Gastrocnemius medialis (tissue), 4 donors: ENCODE measurements around the gene ENOX1.

Source experiments
- POLR2A ChIP-seq, 2 donors: fragments of 450-650 bp; IDR thresholded peaks; one replicate each; pipeline ENCODE4 v1.6.1; 2017; ENCODE audit warnings: antibody characterized with exemption in 2 of 2, mild to moderate bottlenecking in 2 of 2, moderate library complexity in 2 of 2
- TF ChIP-seq, protein P1 (sequence below), 5 experiments: fragments of 450-650 bp in 3 of 5; fragments of 200-600 bp in 2 of 5; sonication (generic) in 2 of 5; IDR thresholded peaks in 4 of 5; conservative IDR thresholded peaks in 1 of 5; 1 replicate in 4 of 5; 2 replicates in 1 of 5; pipeline ENCODE4 v1.5.1; 2016 to 2019; ENCODE audit warnings: antibody characterized with exemption in 5 of 5, mild to moderate bottlenecking in 3 of 5, moderate library complexity in 3 of 5

DNA sequence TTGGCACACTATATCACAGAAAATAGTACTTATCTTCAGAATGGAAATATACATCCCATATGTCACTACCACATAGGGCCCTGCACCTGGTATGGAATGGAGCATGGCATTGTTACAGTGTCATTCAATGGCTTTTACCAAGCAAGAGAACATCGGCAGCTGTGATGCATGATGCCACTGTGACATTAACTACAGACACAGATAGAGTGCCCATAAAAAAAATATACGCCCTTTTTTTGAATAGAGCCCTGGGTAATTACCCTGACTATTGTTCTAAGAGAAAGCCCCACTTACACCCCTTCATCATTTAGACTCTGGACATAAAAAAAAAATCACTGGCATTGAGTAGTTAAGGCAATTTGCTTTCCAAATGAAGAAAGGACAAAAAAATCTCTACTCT lies 443.1 kb downstream of the ENOX1 start:
- TF ChIP-seq, protein P1, sequence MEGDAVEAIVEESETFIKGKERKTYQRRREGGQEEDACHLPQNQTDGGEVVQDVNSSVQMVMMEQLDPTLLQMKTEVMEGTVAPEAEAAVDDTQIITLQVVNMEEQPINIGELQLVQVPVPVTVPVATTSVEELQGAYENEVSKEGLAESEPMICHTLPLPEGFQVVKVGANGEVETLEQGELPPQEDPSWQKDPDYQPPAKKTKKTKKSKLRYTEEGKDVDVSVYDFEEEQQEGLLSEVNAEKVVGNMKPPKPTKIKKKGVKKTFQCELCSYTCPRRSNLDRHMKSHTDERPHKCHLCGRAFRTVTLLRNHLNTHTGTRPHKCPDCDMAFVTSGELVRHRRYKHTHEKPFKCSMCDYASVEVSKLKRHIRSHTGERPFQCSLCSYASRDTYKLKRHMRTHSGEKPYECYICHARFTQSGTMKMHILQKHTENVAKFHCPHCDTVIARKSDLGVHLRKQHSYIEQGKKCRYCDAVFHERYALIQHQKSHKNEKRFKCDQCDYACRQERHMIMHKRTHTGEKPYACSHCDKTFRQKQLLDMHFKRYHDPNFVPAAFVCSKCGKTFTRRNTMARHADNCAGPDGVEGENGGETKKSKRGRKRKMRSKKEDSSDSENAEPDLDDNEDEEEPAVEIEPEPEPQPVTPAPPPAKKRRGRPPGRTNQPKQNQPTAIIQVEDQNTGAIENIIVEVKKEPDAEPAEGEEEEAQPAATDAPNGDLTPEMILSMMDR (IDR thresholded peaks at IDR 0.05 in 4 of 5, conservative IDR thresholded peaks at IDR 0.05 in 1 of 5) = no peak
- TF ChIP-seq POLR2A (IDR thresholded peaks at IDR 0.05) = no peak
